GM12864 (cell line): ENCODE data around the gene CSNK2B.

Experiments used
- DNase-seq: peaks from one replicate; pipeline ENCODE4 v3.0.0-alpha.2; 2011; ENCODE audit warnings: low read depth
- H3K4me3 ChIP-seq: 2 replicates; pipeline ENCODE4 v1.5.1; 2011; ENCODE audit warnings: mild to moderate bottlenecking, low read depth, low read length, control low read depth
- CTCF ChIP-seq: IDR thresholded peaks from 2 replicates; pipeline ENCODE4 v1.5.1; 2011; ENCODE audit warnings: low read depth, mild to moderate bottlenecking, moderate library complexity, low read length, control low read depth, inconsistent platforms; ENCODE audit errors: missing control alignments

CSNK2B gene

GRCh38 chr6:31665501-31666336, at the start of gene CSNK2B:
TSS of gene CSNK2B (plus strand) at chr6:31666080. CDS start at chr6:31666832, 752 bp downstream.
- DNase-seq, result peak; percentile 95
- peak within 1 kb of the TSS; percentile 90 for H3K4me3 ChIP-seq
- peak; percentile 10 for TF ChIP-seq CTCF

GRCh38 chr6:31617010-31617409, 48.9 kb upstream of the CSNK2B start:
- H3K4me3 ChIP-seq, result no peak overlapping the region
- no peak for DNase-seq
- no peak for TF ChIP-seq CTCF

- H3K4me3 ChIP-seq, result peak overlapping the region; percentile 85
- DNase-seq, result peak; percentile 97
- TF ChIP-seq CTCF, result no peak
Measured at GRCh38 chr6:31619805-31620585, 45.9 kb upstream of the CSNK2B start.

- peak within 1 kb of the TSS; percentile 91 for H3K4me3 ChIP-seq
- no peak for TF ChIP-seq CTCF
- peak; percentile 21 for DNase-seq
Measured at GRCh38 chr6:31620586-31621319, 45.1 kb upstream of the CSNK2B start, which contains the start of gene PRRC2A. TSS of gene PRRC2A (plus strand) at chr6:31620715. CDS start at chr6:31622790, 2,075 bp downstream.

- H3K4me3 ChIP-seq, result peak overlapping the region; percentile 91
- DNase-seq, result no peak
- no peak for TF ChIP-seq CTCF
Measured at GRCh38 chr6:31621320-31621939, 44.5 kb upstream of the CSNK2B start.

GRCh38 chr6:31621991-31622390, 43.9 kb upstream of the CSNK2B start:
- no peak for DNase-seq
- peak overlapping the region; percentile 91 for H3K4me3 ChIP-seq
- no peak for TF ChIP-seq CTCF
